Measurements from ENCODE around the gene MRPL48.

MRPL48 gene

GRCh38 chr11:73869332-73869949 is 81.8 kb downstream of the MRPL48 start:
- DNase-seq (ENCODE audit: low read depth), result no peak
- H3K4me3 ChIP-seq (ENCODE audit: low read length), result no peak overlapping the region
- no peak for TF ChIP-seq CTCF (IDR thresholded peaks at IDR 0.05; ENCODE audit: insufficient read depth, low read depth, low read length, missing control alignments)

- H3K4me3 ChIP-seq (ENCODE audit: low read length), result no peak overlapping the region
- no peak for TF ChIP-seq CTCF (IDR thresholded peaks at IDR 0.05; ENCODE audit: insufficient read depth, low read depth, low read length, missing control alignments)
- no peak for DNase-seq (ENCODE audit: low read depth)
Observed at GRCh38 chr11:73870261-73870660, 82.6 kb downstream of the MRPL48 start.

DNA sequence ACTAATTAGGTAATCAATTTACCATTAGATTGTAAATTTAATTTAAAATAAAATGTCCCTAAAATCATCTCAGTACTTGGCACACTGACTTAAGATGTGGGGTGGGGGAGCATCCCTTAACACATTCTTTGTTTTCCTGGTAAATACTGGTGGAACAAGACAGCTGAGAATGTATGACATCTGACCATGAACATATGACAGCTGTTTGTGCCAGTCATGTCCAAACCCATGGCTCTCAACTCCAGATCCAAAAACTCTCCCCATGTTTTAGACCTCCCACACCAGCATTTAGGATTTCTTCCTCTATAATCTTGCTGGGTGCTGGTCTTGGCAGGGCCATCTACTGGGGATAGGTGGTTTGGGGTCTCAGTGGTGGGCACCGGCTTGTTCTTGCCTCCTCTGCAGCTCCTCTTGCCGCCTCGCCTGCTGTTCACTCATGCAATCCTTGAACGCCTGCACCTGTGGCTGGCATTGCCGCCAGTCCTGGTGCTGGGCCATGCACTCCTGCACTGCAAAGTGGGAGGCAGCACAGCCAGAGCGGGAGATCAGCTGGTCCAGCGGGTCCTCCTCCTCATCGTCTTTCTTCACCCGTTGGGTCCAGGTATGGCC is 85.2 kb downstream of the MRPL48 start:
- DNase-seq (ENCODE audit: low read depth), result no peak
- no peak for TF ChIP-seq CTCF (IDR thresholded peaks at IDR 0.05; ENCODE audit: insufficient read depth, low read depth, low read length, missing control alignments)
- no peak overlapping the region for H3K4me3 ChIP-seq (ENCODE audit: low read length)

GRCh38 chr11:73875380-73875779 is 87.7 kb downstream of the MRPL48 start:
- no peak for TF ChIP-seq CTCF (IDR thresholded peaks at IDR 0.05; ENCODE audit: insufficient read depth, low read depth, low read length, missing control alignments)
- DNase-seq (ENCODE audit: low read depth), result no peak
- H3K4me3 ChIP-seq (ENCODE audit: low read length), result peak overlapping the region; percentile 99

DNA sequence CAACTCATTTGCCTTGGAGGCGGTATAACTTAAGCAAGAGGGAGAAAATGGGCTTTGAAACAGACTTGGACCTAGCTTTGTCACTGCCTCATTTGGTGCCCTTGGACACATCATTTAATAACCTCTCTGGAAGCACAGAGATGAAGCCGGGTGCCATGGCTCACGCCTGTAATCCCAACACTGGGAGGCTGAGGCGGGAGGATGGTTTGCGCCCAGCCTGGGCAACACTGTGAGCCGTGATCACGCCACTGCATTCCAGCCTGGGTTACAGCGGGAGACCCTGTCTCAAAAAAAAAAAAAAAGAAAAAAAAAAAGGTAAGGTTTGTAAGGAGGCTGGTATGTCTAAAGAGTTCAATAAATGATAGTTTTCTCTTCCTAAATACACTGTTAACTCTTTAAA is 88.2 kb downstream of the MRPL48 start:
- peak overlapping the region; percentile 99 for H3K4me3 ChIP-seq (ENCODE audit: low read length)
- TF ChIP-seq CTCF (IDR thresholded peaks at IDR 0.05; ENCODE audit: insufficient read depth, low read depth, low read length, missing control alignments), result no peak
- DNase-seq (ENCODE audit: low read depth), result no peak

- peak within 1 kb of the TSS; percentile 99 for H3K4me3 ChIP-seq (ENCODE audit: low read length)
- peak; percentile 97 for DNase-seq (ENCODE audit: low read depth)
- no peak for TF ChIP-seq CTCF (IDR thresholded peaks at IDR 0.05; ENCODE audit: insufficient read depth, low read depth, low read length, missing control alignments)
Observed at GRCh38 chr11:73876424-73877310, 89.0 kb downstream of the MRPL48 start, which contains the start of the genes COA4 and PAAF1. COA4 (minus strand) TSS chr11:73876846; CDS start chr11:73873378, 3,468 bp downstream. PAAF1 (plus strand) TSS chr11:73876999; CDS start chr11:73877022, 23 bp downstream.
